Femur (tissue), 1 donor: Measurements from ENCODE around the gene LMX1B.
"Not testable (repeated sequence)": the region's sequence is repeated elsewhere in the genome, so short reads cannot be mapped to it uniquely, and the experiment has no call there.

Experiments used
- DNase-seq: peaks from one replicate; pipeline ENCODE4 v3.0.0-alpha.2; 2017

The LMX1B gene

GRCh38 chr9:126613651-126614050, at the start of gene LMX1B:
TSS of gene LMX1B (plus strand) at chr9:126613928. CDS start at chr9:126614450, 522 bp downstream.
- DNase-seq: peak; percentile 63

- DNase-seq: no peak
Observed at GRCh38 chr9:126564128-126564527, 49.6 kb upstream of the LMX1B start.

GRCh38 chr9:126564716-126565115, 49.0 kb upstream of the LMX1B start:
- no peak for DNase-seq

- no peak for DNase-seq
Observed at GRCh38 chr9:126565336-126566128, 48.2 kb upstream of the LMX1B start.

GRCh38 chr9:126569036-126569435, 44.7 kb upstream of the LMX1B start:
- no peak for DNase-seq

- DNase-seq: no peak
Observed at GRCh38 chr9:126578029-126578428, 35.7 kb upstream of the LMX1B start.

- not testable (repeated sequence) for DNase-seq
Observed at GRCh38 chr9:126580319-126580718, 33.4 kb upstream of the LMX1B start.

GRCh38 chr9:126581893-126582292, 31.8 kb upstream of the LMX1B start:
- no peak for DNase-seq

GRCh38 chr9:126582427-126582826, 31.3 kb upstream of the LMX1B start:
- no peak for DNase-seq

- DNase-seq: no peak
Observed at GRCh38 chr9:126583144-126583760, 30.5 kb upstream of the LMX1B start.

- no peak for DNase-seq
Observed at GRCh38 chr9:126584611-126585010, 29.1 kb upstream of the LMX1B start.

- DNase-seq: no peak
Observed at GRCh38 chr9:126586236-126586635, 27.5 kb upstream of the LMX1B start.

- DNase-seq: peak; percentile 74
Observed at GRCh38 chr9:126587187-126588185, 26.2 kb upstream of the LMX1B start.

- no peak for DNase-seq
Observed at GRCh38 chr9:126588491-126589168, 25.1 kb upstream of the LMX1B start.

GRCh38 chr9:126589349-126589748, 24.4 kb upstream of the LMX1B start:
- no peak for DNase-seq

- no peak for DNase-seq
Observed at GRCh38 chr9:126591083-126591482, 22.6 kb upstream of the LMX1B start.

GRCh38 chr9:126591922-126592321, 21.8 kb upstream of the LMX1B start:
- DNase-seq: no peak

- no peak for DNase-seq
Observed at GRCh38 chr9:126592461-126592860, 21.3 kb upstream of the LMX1B start.

- no peak for DNase-seq
Observed at GRCh38 chr9:126595982-126596381, 17.7 kb upstream of the LMX1B start.

GRCh38 chr9:126599047-126599650, 14.6 kb upstream of the LMX1B start:
- DNase-seq: no peak

- DNase-seq: peak; percentile 85
Observed at GRCh38 chr9:126604059-126605055, 9.4 kb upstream of the LMX1B start.
